ENCODE measurements around the gene SHOX.

DNA sequence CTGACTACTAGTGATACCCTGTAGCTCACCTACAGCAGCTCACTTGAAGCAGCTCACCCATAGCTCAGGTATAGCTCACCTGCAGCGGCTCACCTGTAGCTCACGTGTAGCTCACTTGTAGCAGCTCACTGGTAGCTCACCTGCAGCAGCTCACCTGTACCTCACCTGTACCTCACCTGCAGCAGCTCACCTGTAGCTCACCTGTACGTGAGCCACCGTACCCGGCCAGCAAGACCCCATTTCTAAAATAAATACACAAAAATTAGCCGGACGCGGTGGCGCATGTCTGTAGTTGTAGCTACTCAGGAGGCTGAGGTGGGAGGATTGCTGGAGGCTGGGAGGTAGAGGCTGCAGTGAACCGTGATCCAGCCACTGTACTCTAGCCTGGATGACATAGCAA is 30.6 kb downstream of the SHOX start:
- TF ChIP-seq, protein P1, sequence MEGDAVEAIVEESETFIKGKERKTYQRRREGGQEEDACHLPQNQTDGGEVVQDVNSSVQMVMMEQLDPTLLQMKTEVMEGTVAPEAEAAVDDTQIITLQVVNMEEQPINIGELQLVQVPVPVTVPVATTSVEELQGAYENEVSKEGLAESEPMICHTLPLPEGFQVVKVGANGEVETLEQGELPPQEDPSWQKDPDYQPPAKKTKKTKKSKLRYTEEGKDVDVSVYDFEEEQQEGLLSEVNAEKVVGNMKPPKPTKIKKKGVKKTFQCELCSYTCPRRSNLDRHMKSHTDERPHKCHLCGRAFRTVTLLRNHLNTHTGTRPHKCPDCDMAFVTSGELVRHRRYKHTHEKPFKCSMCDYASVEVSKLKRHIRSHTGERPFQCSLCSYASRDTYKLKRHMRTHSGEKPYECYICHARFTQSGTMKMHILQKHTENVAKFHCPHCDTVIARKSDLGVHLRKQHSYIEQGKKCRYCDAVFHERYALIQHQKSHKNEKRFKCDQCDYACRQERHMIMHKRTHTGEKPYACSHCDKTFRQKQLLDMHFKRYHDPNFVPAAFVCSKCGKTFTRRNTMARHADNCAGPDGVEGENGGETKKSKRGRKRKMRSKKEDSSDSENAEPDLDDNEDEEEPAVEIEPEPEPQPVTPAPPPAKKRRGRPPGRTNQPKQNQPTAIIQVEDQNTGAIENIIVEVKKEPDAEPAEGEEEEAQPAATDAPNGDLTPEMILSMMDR (IDR thresholded peaks at IDR 0.05): no peak
- TF ChIP-seq TAF1 (IDR thresholded peaks at IDR 0.05; ENCODE audit: borderline replicate concordance, low read depth, low read length): no peak
- TF ChIP-seq FOXM1 (IDR thresholded peaks at IDR 0.05; ENCODE audit: low read depth): no peak
- TF ChIP-seq IRF3 (IDR thresholded peaks at IDR 0.05; ENCODE audit: low read depth, low read length): no peak

All from SK-N-SH (cell line).